SH-SY5Y (cell line): ENCODE measurements around the gene STEAP3.

ENCODE experiments used
- GATA2 ChIP-seq: IDR thresholded peaks from 2 replicates; pipeline ENCODE4 v1.6.1; 2011; ENCODE audit warnings: mild to moderate bottlenecking, low read depth, low read length
- GATA3 ChIP-seq: IDR thresholded peaks from 2 replicates; pipeline ENCODE4 v1.6.1; 2011; ENCODE audit warnings: low read depth, mild to moderate bottlenecking, low read length, moderate library complexity

- no peak for TF ChIP-seq GATA2
- TF ChIP-seq GATA3, result no peak
Measured at GRCh38 chr2:119181391-119181790, 42.2 kb upstream of the STEAP3 start.
